Astrocyte (in vitro differentiated cells and primary cell): Measurements from ENCODE around the gene KTI12. TPM values are rescaled to one million over a fixed set of nuclear protein-coding genes. Genes with fewer than 3 reads are reported as not detected.
"Not testable (repeated sequence)": the region's sequence is repeated elsewhere in the genome, so short reads cannot be mapped to it uniquely, and the experiment has no call there.

Source experiments
- DNase-seq: peaks from one replicate; pipeline ENCODE4 v3.0.0-alpha.2; 2010; ENCODE audit warnings: low read depth
- FAIRE-seq: peaks from 2 replicates; lab custom pipeline; 2011; peaks lifted over from hg19 to GRCh38; lab: Jason Lieb, UNC
- H2AFZ ChIP-seq: 2 replicates; pipeline ENCODE4 v1.6.0; 2012; ENCODE audit warnings: low read depth, low read length, inconsistent platforms
- H3K27ac ChIP-seq: 2 replicates; pipeline ENCODE4 v1.5.1; 2011; ENCODE audit warnings: low read depth, low read length, inconsistent platforms
- H3K27me3 ChIP-seq: 2 replicates; pipeline ENCODE4 v1.6.0; 2011; ENCODE audit warnings: low read length, inconsistent platforms; ENCODE audit not compliant: insufficient read depth
- H3K36me3 ChIP-seq: 2 replicates; pipeline ENCODE4 v1.5.1; 2011; ENCODE audit warnings: low read length, inconsistent platforms; ENCODE audit not compliant: insufficient read depth
- H3K4me1 ChIP-seq: 2 replicates; pipeline ENCODE4 v1.5.1; 2011; ENCODE audit warnings: low read length, inconsistent platforms; ENCODE audit not compliant: insufficient read depth
- H3K4me2 ChIP-seq: 2 replicates; pipeline ENCODE4 v1.6.0; 2012; ENCODE audit warnings: low read length, inconsistent platforms
- H3K4me3 ChIP-seq: 2 replicates; pipeline ENCODE4 v1.5.1; 2011; ENCODE audit warnings: low read depth, mild to moderate bottlenecking, low read length, inconsistent platforms; ENCODE audit not compliant: insufficient read depth
- H3K79me2 ChIP-seq: 2 replicates; pipeline ENCODE4 v1.6.0; 2012; ENCODE audit warnings: mild to moderate bottlenecking, low read length, inconsistent platforms; ENCODE audit not compliant: insufficient read depth
- H3K9ac ChIP-seq: 2 replicates; pipeline ENCODE4 v1.6.0; 2012; ENCODE audit warnings: mild to moderate bottlenecking, low read length, inconsistent platforms
- H3K9me3 ChIP-seq: 2 replicates; pipeline ENCODE4 v1.5.1; 2012; ENCODE audit warnings: low read depth, mild to moderate bottlenecking, low read length, inconsistent platforms; ENCODE audit not compliant: insufficient read depth
- H4K20me1 ChIP-seq: 2 replicates; pipeline ENCODE4 v1.6.0; 2012; ENCODE audit warnings: low read length, inconsistent platforms; ENCODE audit not compliant: insufficient read depth
- H3K27ac Mint-ChIP-seq: one replicate; pipeline ENCODE4 v1.8.0; 2021; ENCODE audit warnings: mild to moderate bottlenecking, mixed read lengths; ENCODE audit not compliant: unreplicated experiment
- H3K27me3 Mint-ChIP-seq: one replicate; pipeline ENCODE4 v1.8.0; 2021; ENCODE audit warnings: low read depth, mixed read lengths; ENCODE audit not compliant: unreplicated experiment
- H3K36me3 Mint-ChIP-seq: one replicate; pipeline ENCODE4 v1.8.0; 2021; ENCODE audit warnings: low read depth, mixed read lengths; ENCODE audit not compliant: unreplicated experiment
- H3K4me1 Mint-ChIP-seq: one replicate; pipeline ENCODE4 v1.8.0; 2021; ENCODE audit warnings: low read depth, mixed read lengths; ENCODE audit not compliant: unreplicated experiment
- H3K4me3 Mint-ChIP-seq: one replicate; pipeline ENCODE4 v1.8.0; 2021; ENCODE audit warnings: mild to moderate bottlenecking, moderate library complexity, mixed read lengths; ENCODE audit not compliant: unreplicated experiment
- H3K9me3 Mint-ChIP-seq: one replicate; pipeline ENCODE4 v1.8.0; 2021; ENCODE audit warnings: mild to moderate bottlenecking, mixed read lengths; ENCODE audit not compliant: unreplicated experiment
- EZH2 ChIP-seq: IDR thresholded peaks from 2 replicates; pipeline ENCODE4 v1.6.1; 2012; ENCODE audit warnings: mild to moderate bottlenecking, low read length, inconsistent platforms; ENCODE audit not compliant: insufficient read depth
- total RNA-seq: library from RNA; stranded (reverse); gene quantifications from 2 replicates; pipeline ENCODE4 v1.2.1, GENCODE V29; 2021
- TF ChIP-seq, protein P1 (sequence below): IDR thresholded peaks from 2 replicates; pipeline ENCODE4 v1.5.1; 2011; ENCODE audit warnings: low read depth, mild to moderate bottlenecking, inconsistent platforms, low read length, moderate library complexity; ENCODE audit not compliant: insufficient read depth

Gene KTI12
- total RNA-seq, 1 donor from 2014 or later: 8.6 TPM

DNA sequence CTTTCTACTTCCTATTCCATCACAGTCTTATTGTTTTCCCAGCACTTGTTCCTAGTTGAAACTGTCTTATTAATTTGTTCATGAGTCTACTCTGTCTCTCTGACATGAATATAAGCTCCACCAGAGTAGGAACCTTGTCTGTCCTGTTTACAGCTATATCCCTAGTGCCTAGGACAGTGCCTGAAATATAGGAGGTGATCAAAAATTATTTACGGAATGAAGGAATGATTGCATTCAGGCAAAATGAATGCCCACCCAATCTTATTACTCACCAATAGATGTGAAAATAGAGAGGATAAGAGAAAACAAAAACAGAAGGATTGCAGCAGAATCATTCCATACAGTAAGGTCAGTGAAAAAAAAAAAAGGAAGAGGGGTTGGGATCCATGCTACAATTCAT lies 20.3 kb upstream of the KTI12 start:
- no peaks in the 10 kb centered on the region for H3K27me3 ChIP-seq
- H2AFZ ChIP-seq: no peak overlapping the region
- H4K20me1 ChIP-seq: peaks cover 22% of the 10 kb centered on the region
- H3K9ac ChIP-seq: peak overlapping the region; percentile 92
- peak overlapping the region; percentile 24 for H3K27ac Mint-ChIP-seq
- no peaks in the 10 kb centered on the region for H3K36me3 ChIP-seq
- peak overlapping the region; percentile 87 for H3K4me3 ChIP-seq
- peaks cover 76% of the 10 kb centered on the region for H3K79me2 ChIP-seq
- peaks cover 21% of the 10 kb centered on the region for H3K4me1 Mint-ChIP-seq
- TF ChIP-seq, protein P1, sequence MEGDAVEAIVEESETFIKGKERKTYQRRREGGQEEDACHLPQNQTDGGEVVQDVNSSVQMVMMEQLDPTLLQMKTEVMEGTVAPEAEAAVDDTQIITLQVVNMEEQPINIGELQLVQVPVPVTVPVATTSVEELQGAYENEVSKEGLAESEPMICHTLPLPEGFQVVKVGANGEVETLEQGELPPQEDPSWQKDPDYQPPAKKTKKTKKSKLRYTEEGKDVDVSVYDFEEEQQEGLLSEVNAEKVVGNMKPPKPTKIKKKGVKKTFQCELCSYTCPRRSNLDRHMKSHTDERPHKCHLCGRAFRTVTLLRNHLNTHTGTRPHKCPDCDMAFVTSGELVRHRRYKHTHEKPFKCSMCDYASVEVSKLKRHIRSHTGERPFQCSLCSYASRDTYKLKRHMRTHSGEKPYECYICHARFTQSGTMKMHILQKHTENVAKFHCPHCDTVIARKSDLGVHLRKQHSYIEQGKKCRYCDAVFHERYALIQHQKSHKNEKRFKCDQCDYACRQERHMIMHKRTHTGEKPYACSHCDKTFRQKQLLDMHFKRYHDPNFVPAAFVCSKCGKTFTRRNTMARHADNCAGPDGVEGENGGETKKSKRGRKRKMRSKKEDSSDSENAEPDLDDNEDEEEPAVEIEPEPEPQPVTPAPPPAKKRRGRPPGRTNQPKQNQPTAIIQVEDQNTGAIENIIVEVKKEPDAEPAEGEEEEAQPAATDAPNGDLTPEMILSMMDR: no peak
- TF ChIP-seq EZH2: no peak
- H3K4me2 ChIP-seq: peak overlapping the region; percentile 94
- H3K4me3 Mint-ChIP-seq: peak overlapping the region; percentile 99
- no peak overlapping the region for H3K27ac ChIP-seq
- H3K4me1 ChIP-seq: peaks cover 11% of the 10 kb centered on the region
- no peak for DNase-seq
- no peaks in the 10 kb centered on the region for H3K27me3 Mint-ChIP-seq
- no peaks in the 10 kb centered on the region for H3K9me3 Mint-ChIP-seq
- no peak for FAIRE-seq
- peaks cover 9% of the 10 kb centered on the region for H3K36me3 Mint-ChIP-seq
- no peaks in the 10 kb centered on the region for H3K9me3 ChIP-seq

DNA sequence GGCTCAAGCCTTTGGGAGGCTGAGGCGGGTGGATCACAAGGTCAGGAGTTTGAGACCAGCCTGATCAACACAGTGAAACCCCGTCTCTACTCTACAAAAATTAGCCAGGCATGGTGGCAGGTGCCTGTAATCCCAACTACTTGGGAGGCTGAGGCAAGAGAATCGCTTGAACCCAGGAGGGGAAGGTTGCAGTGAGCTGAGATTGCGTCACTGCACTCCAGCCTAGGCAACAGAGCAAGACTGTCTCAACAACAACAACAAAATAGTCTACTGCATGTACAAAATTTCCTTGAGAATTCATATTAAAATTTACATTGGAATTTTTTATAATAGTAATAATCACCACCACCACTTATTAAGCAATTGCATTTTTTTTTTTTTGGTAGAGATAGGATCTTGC lies 15.7 kb upstream of the KTI12 start:
- H3K36me3 Mint-ChIP-seq, H3K36me3 ChIP-seq, FAIRE-seq, H3K27ac Mint-ChIP-seq, H3K4me2 ChIP-seq, DNase-seq, H3K27me3 ChIP-seq, H3K4me3 Mint-ChIP-seq, H3K4me1 ChIP-seq, H2AFZ ChIP-seq, H3K27me3 Mint-ChIP-seq, H3K4me3 ChIP-seq, H3K9me3 Mint-ChIP-seq, H3K9ac ChIP-seq, H3K9me3 ChIP-seq, H3K27ac ChIP-seq, H3K4me1 Mint-ChIP-seq: not testable (repeated sequence)
- peaks cover 17% of the 10 kb centered on the region for H4K20me1 ChIP-seq
- peaks cover 76% of the 10 kb centered on the region for H3K79me2 ChIP-seq

DNA sequence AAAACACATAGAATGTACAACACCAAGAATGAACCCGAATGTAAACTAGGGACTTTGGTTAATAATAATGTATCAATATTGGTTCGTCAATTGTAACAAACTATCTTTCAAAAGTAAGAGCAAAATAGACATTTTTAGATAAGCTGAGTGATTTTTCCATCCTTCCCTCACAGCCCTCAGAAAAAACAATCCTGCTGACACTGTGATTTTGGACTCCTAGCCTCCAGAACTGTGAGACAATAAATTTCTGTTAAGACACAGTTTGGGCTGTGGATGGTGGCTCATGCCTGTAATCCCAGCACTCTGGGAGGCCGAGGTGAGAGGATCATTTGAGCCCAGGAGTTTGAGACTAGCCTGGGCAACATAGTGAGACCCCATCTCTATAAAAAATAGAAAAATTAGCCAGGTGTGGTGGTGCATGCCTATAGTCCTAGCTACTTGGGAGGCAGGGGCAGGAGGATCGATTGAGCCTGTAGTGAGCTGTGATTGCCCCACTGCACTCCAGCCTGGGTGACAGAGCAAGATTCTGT lies 12.1 kb upstream of the KTI12 start:
- FAIRE-seq, H3K36me3 ChIP-seq, H3K27me3 Mint-ChIP-seq, H4K20me1 ChIP-seq, DNase-seq, H3K4me2 ChIP-seq, H3K9me3 ChIP-seq, H3K4me3 Mint-ChIP-seq, H3K4me1 Mint-ChIP-seq, H3K9ac ChIP-seq, H3K4me3 ChIP-seq, H3K27ac ChIP-seq, H3K9me3 Mint-ChIP-seq, H3K27me3 ChIP-seq, H2AFZ ChIP-seq, H3K4me1 ChIP-seq, H3K27ac Mint-ChIP-seq: not testable (repeated sequence)
- peaks cover 12% of the 10 kb centered on the region for H3K36me3 Mint-ChIP-seq
- H3K79me2 ChIP-seq: peaks cover 66% of the 10 kb centered on the region
